HL-60/S4 treated with phorbol 12-myristate 13-acetate at 8.2 ng/mL for 4 days and 3 days (cell line): ENCODE measurements around the gene ACAP2.

Experiments used
- in situ Hi-C: fragments of 300-500 bp; cut with MboI; formaldehyde crosslinking; loops from 2 replicates; pipeline ENCODE4 v1.15.0; 2022; ENCODE audit warnings: low sequenced_read_pairs

The ACAP2 gene

DNA sequence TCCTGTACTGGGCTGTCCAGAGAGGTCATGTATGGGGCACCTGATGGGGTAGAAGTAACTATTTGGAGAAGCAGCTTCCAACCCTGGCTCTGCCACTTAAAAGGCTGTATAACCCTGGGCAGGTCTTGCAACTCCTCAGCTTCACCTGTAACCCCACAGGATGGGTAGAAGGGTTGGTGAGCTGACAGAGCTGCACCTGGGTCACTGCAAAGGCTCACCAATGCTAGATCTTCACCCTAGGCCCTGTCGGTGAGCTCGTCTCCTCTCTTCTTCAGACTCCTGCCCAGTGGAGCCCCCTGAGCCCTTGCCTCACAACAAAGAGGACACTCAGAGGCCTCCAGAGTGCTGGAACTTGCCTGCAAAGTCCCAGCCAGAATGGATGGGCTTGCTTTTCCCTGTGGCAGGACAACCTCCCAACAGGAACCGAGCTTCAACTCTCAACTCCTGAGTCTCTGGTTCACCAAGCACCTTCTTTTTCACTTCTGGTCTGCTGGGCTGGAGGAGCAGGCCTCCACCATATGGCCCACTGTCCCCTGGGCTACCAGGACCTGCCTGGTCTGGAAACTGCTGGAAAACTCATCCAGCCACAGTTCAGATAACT is 217.7 kb downstream of the ACAP2 start:
- in situ Hi-C loops: no loop called here
